ENCODE results near the gene ADRA2B.

- TF ChIP-seq CTCF (IDR thresholded peaks at IDR 0.05; ENCODE audit: low read length) (no peak), EZH2 (IDR thresholded peaks at IDR 0.05; ENCODE audit: borderline replicate concordance, low read length) (no peak)
Observed at GRCh38 chr2:96158554-96158940, 42.2 kb upstream of the ADRA2B start.

All from OCI-LY1 (cell line).